K562 (cell line): ENCODE data around the gene SMAD3. TPM values are rescaled to one million over a fixed set of nuclear protein-coding genes. Genes with fewer than 3 reads are reported as not detected.

Experiments used
- ATAC-seq: fragments of 200-7000 bp; cut with Tn5 transposase; 3 replicates; pipeline ENCODE4 v1.9.1; 2020; ENCODE audit warnings: moderate library complexity
- BruUV-seq: library from RNA; stranded (reverse); fragments of 400-500 nt; replicated peaks from 2 replicates; lab custom pipeline; 2021; lab: Mats Ljungman, UMichigan
- CTCF ChIA-PET: fragments of 300-600 bp; formaldehyde crosslinking; extraction: SDS; loops from one replicate; lab custom pipeline; 2021; ENCODE audit warnings: low intra/inter-chr PET ratio; lab: Yijun Ruan, JAX
- POLR2A ChIA-PET: fragments of 300-600, 350-650 bp; sonication (Branson Sonifier 250); formaldehyde crosslinking; extraction: SDS; loops from one replicate; lab custom pipeline; 2021; ENCODE audit warnings: antibody characterized with exemption, inconsistent platforms; lab: Yijun Ruan, JAX
- DNase-seq, 4 experiments: peaks; one replicate each; pipeline versions ENCODE4 v3.0.0 to v3.0.0-alpha.2; 2011 to 2018; ENCODE audit warnings: low spot score in 3 of 4, mixed read lengths in 3 of 4; ENCODE audit errors: extremely low read depth in 1 of 4
- FAIRE-seq: peaks from 2 replicates; lab custom pipeline; 2011; peaks lifted over from hg19 to GRCh38; lab: Jason Lieb, UNC
- H2AFZ ChIP-seq: 2 replicates; pipeline ENCODE4 v1.6.0; 2011; ENCODE audit warnings: low read depth, low read length, control low read depth, inconsistent platforms
- H3K27ac ChIP-seq: fragments of 200-600 bp; 3 replicates; pipeline ENCODE4 v1.8.0; 2011; ENCODE audit warnings: low read depth, mild to moderate bottlenecking, control low read depth, inconsistent platforms, low read length, moderate library complexity, mixed read lengths; ENCODE audit errors: extremely low read depth
- H3K27me3 ChIP-seq, 2 experiments: fragments of 300-600 bp in 1 of 2; 2 replicates in 1 of 2; 3 replicates in 1 of 2; pipeline versions ENCODE4 v1.6.0 to v1.8.0; 2011; ENCODE audit warnings: inconsistent platforms in 2 of 2, low read length in 2 of 2, mild to moderate bottlenecking in 1 of 2, mixed read lengths in 1 of 2, moderate library complexity in 1 of 2; ENCODE audit not compliant: control insufficient read depth in 2 of 2, insufficient read depth in 2 of 2
- H3K36me3 ChIP-seq: fragments of 300-600 bp; 3 replicates; pipeline ENCODE4 v1.8.0; 2011; ENCODE audit warnings: mild to moderate bottlenecking, low read length, inconsistent platforms; ENCODE audit not compliant: control insufficient read depth, insufficient read depth
- H3K4me1 ChIP-seq, 2 experiments: fragments of 200-600 bp in 1 of 2; replicated peaks in 1 of 2; 2 replicates in 1 of 2; 3 replicates in 1 of 2; pipeline versions ENCODE4 v1.5.1 to v1.8.0; 2011; ENCODE audit warnings: inconsistent platforms in 2 of 2, low read length in 2 of 2, mild to moderate bottlenecking in 1 of 2, mixed read lengths in 1 of 2, moderate library complexity in 1 of 2; ENCODE audit not compliant: control insufficient read depth in 2 of 2, insufficient read depth in 2 of 2
- H3K4me2 ChIP-seq: 2 replicates; pipeline ENCODE4 v1.6.1; 2011; ENCODE audit warnings: low read length, control low read depth, inconsistent platforms, mixed read lengths; ENCODE audit not compliant: insufficient read depth
- H3K4me3 ChIP-seq: fragments of 200-600 bp; sonication (generic), shearing (Covaris generic); 2 replicates; pipeline ENCODE4 v1.5.1; 2016; ENCODE audit warnings: control low read depth, inconsistent platforms
- H3K79me2 ChIP-seq: fragments of 200-600 bp; 3 replicates; pipeline ENCODE4 v1.8.0; 2011; ENCODE audit warnings: low read length, inconsistent platforms; ENCODE audit not compliant: control insufficient read depth, insufficient read depth
- H3K9ac ChIP-seq, 2 experiments: 2 replicates each; pipeline versions ENCODE4 v1.6.0 to v1.6.1; 2011; ENCODE audit warnings: low read depth in 2 of 2, low read length in 2 of 2, control low read depth in 1 of 2, inconsistent platforms in 1 of 2, mild to moderate bottlenecking in 1 of 2, mixed read lengths in 1 of 2; ENCODE audit not compliant: insufficient read depth in 1 of 2
- H3K9me1 ChIP-seq: one replicate; pipeline ENCODE4 v1.6.0; 2011; ENCODE audit warnings: inconsistent platforms, mild to moderate bottlenecking, low read length, moderate library complexity; ENCODE audit not compliant: control insufficient read depth, insufficient read depth
- H3K9me3 ChIP-seq: replicated peaks from 2 replicates; pipeline ENCODE4 v1.5.1; 2011; ENCODE audit warnings: low read depth, low read length, inconsistent platforms; ENCODE audit not compliant: control insufficient read depth, insufficient read depth
- H4K20me1 ChIP-seq: replicated peaks from 2 replicates; pipeline ENCODE4 v1.6.1; 2011; ENCODE audit warnings: low read length, inconsistent platforms, mixed read lengths; ENCODE audit not compliant: control insufficient read depth, insufficient read depth
- ARHGAP35 ChIP-seq: fragments of 450-650 bp; IDR thresholded peaks from 2 replicates; pipeline ENCODE4 v1.6.1; 2018; ENCODE audit not compliant: partially characterized antibody
- CLOCK ChIP-seq: fragments of 250-450 bp; sonication (Bioruptor Pico); IDR thresholded peaks from 2 replicates; pipeline ENCODE4 v1.4.0; 2020; ENCODE audit warnings: mild to moderate bottlenecking, moderate library complexity, borderline replicate concordance
- DACH1 ChIP-seq: fragments of 450-650 bp; IDR thresholded peaks from 2 replicates; pipeline ENCODE4 v1.6.1; 2018; ENCODE audit not compliant: partially characterized antibody
- DDX20 ChIP-seq: fragments of 450-650 bp; IDR thresholded peaks from 2 replicates; pipeline ENCODE4 v1.6.1; 2016; ENCODE audit warnings: missing genetic modification characterization, low read depth, mild to moderate bottlenecking, missing compliant biosample characterization, moderate library complexity
- EGR1 ChIP-seq: fragments of 450-650 bp; conservative IDR thresholded peaks from 2 replicates; pipeline ENCODE4 v1.6.1; 2017; ENCODE audit warnings: mild to moderate bottlenecking
- EZH2 ChIP-seq: IDR thresholded peaks from 2 replicates; pipeline ENCODE4 v1.6.1; 2012; ENCODE audit warnings: low read depth, mild to moderate bottlenecking, inconsistent platforms, low read length, borderline replicate concordance
- GMEB1 ChIP-seq: fragments of 250-450 bp; sonication (Bioruptor Pico); IDR thresholded peaks from 2 replicates; pipeline ENCODE4 v1.4.0; 2020; ENCODE audit warnings: mild to moderate bottlenecking
- GTF2A2 ChIP-seq: IDR thresholded peaks from 2 replicates; pipeline ENCODE4 v1.6.1; 2016; ENCODE audit warnings: mild to moderate bottlenecking, missing genetic modification characterization, missing compliant biosample characterization
- ILK ChIP-seq: fragments of 450-650 bp; IDR thresholded peaks from 2 replicates; pipeline ENCODE4 v1.6.1; 2016; ENCODE audit warnings: missing genetic modification characterization, low read depth, mild to moderate bottlenecking, missing compliant biosample characterization, moderate library complexity, borderline replicate concordance
- MCM5 ChIP-seq: fragments of 450-650 bp; IDR thresholded peaks from 2 replicates; pipeline ENCODE4 v1.6.1; 2016; ENCODE audit warnings: low read depth
- NCOA6 ChIP-seq: fragments of 450-650 bp; IDR thresholded peaks from 2 replicates; pipeline ENCODE4 v1.6.1; 2017; ENCODE audit warnings: mild to moderate bottlenecking
- NCOR1 ChIP-seq: fragments of 450-650 bp; IDR thresholded peaks from 2 replicates; pipeline ENCODE4 v1.6.1; 2016; ENCODE audit warnings: mild to moderate bottlenecking, moderate library complexity
- SP1 ChIP-seq: sonication (generic); formaldehyde crosslinking; IDR thresholded peaks from 2 replicates; pipeline ENCODE4 v1.8.1; 2022; ENCODE audit warnings: mild to moderate bottlenecking, missing genetic modification reagents
- TSHZ1 ChIP-seq: fragments of 250-450 bp; sonication (Bioruptor Pico); IDR thresholded peaks from 2 replicates; pipeline ENCODE4 v1.4.0; 2020; ENCODE audit warnings: mild to moderate bottlenecking, moderate library complexity
- ZNF511 ChIP-seq: sonication (generic); formaldehyde crosslinking; IDR thresholded peaks from 2 replicates; pipeline ENCODE4 v1.8.0; 2022; ENCODE audit warnings: mild to moderate bottlenecking, missing genetic modification reagents
- WGBS: fragments of 100-300 bp; shearing (Covaris generic); methylation state at CpG from one replicate; pipeline ENCODE4 v1.1.6; 2016; ENCODE audit warnings: low coverage, mixed read lengths; ENCODE audit not compliant: insufficient coverage; ENCODE audit errors: missing lambda C conversion rate; 5-methylcytosine and 5-hydroxymethylcytosine counted together
- in situ Hi-C: fragments of 300-500 bp; cut with MboI; formaldehyde crosslinking; loops from 4 replicates; pipeline ENCODE4 v1.15.0; 2018; ENCODE audit warnings: inconsistent platforms, mixed read lengths
- intact Hi-C: fragments of 100-400 bp; cut with micrococcal nuclease; formaldehyde crosslinking; loops from 2 replicates; pipeline ENCODE4 v1.14.2; 2022
- polyA plus RNA-seq, 8 experiments: library from polyadenylated mRNA; depleted of rRNA in 4 of 8; stranded (reverse) in 5 of 8; unstranded in 3 of 8; fragments of >200 nt; fragmentation: Nextera tagmentation in 2 of 8; fragmentation: Illumina TruSeq in 1 of 8; extraction: Ambion mirVana in 2 of 8; extraction: Trizol in 1 of 8; gene quantifications; 2 replicates each; pipeline versions ENCODE4 v1.2.1 to v1.2.3, GENCODE V29; 2011 to 2014; ENCODE audit warnings: inconsistent platforms in 1 of 8, missing spikeins in 1 of 8
- total RNA-seq, 7 experiments: library from RNA; depleted of rRNA in 6 of 7; stranded (reverse); fragments of >200 nt in 6 of 7; fragmentation: Illumina TruSeq in 2 of 7; extraction: Trizol in 2 of 7; gene quantifications; 2 replicates each; pipeline versions ENCODE4 v1.2.1 to v1.2.3, GENCODE V29; 2011 to 2021; ENCODE audit warnings: low replicate concordance in 1 of 7

The SMAD3 gene
- total and polyA plus RNA-seq, 9 of the 15 experiments (the other 6 are each of a cell fraction or from before 2014, with no cell fraction given) = 4.3 to 39.2 (median 11.1) TPM

GRCh38 chr15:67062369-67062985, 2.9 kb upstream of the SMAD3 start:
- in situ Hi-C loops = no loop called here
- Histone ChIP-seq H4K20me1 (no peaks in the 10 kb centered on the region), H3K27me3 (no peaks in the 10 kb centered on the region), H3K79me2 (peaks cover 16% of the 10 kb centered on the region), H3K36me3 (no peaks in the 10 kb centered on the region), H3K4me2 (no peak overlapping the region), H3K9me3 (no peaks in the 10 kb centered on the region), H3K9ac (no peak overlapping the region), H2AFZ (no peak overlapping the region), H3K4me1 (peaks cover 20 to 40% of the 10 kb centered on the region in 2 experiments), H3K27ac (no peak overlapping the region), H3K4me3 (no peak overlapping the region), H3K9me1 (no peaks in the 10 kb centered on the region)
- 40% methylated on average over 3 of the region's 3 CpGs for WGBS
- intact Hi-C loops = loop anchor here (10.0 kb wide), 1 partner anchor 112 kb away; no protein-coding TSS in a partner anchor
- CTCF ChIA-PET = no interaction called here
- FAIRE-seq (no peak), ATAC-seq (no peak), DNase-seq (no peak)
- POLR2A ChIA-PET = interaction anchor here (0.5 to 2.7 kb wide), 4 partner anchors 11 to 107 kb away, joined by 3 to 11 read pairs (median 8); no protein-coding TSS in a partner anchor
- no TSS peak for BruUV-seq
- no peak for TF ChIP-seq CLOCK
- no peak for TF ChIP-seq MCM5
- no peak for TF ChIP-seq ARHGAP35
- no peak for TF ChIP-seq DACH1
- no peak for TF ChIP-seq EZH2
- TF ChIP-seq ZNF511 (CRISPR knock-in tag) = no peak
- no peak for TF ChIP-seq NCOR1
- TF ChIP-seq ILK = no peak
- TF ChIP-seq NCOA6 = no peak
- TF ChIP-seq TSHZ1 (CRISPR knock-in tag) = no peak
- no peak for TF ChIP-seq DDX20 (tag)
- no peak for TF ChIP-seq EGR1
- no peak for TF ChIP-seq GMEB1 (CRISPR knock-in tag)
- no peak for TF ChIP-seq GTF2A2 (tag)
- no peak for TF ChIP-seq SP1
